SK-N-SH treated with all-trans-retinoic acid at 6 μM for 48 hours (cell line): ENCODE results near the gene CEMIP.

Source experiments
- ATAC-seq: fragments of 200-7000 bp; cut with Tn5 transposase; 3 replicates; pipeline ENCODE4 v1.9.1; 2020; ENCODE audit warnings: mild to moderate bottlenecking, moderate library complexity
- ARNTL ChIP-seq: fragments of 450-650 bp; formaldehyde crosslinking; IDR thresholded peaks from 2 replicates; pipeline ENCODE4 v1.5.0; 2020; ENCODE audit warnings: low read depth, mild to moderate bottlenecking, moderate library complexity, borderline replicate concordance
- BACH2 ChIP-seq: fragments of 250-450 bp; sonication (Bioruptor Pico); IDR thresholded peaks from 2 replicates; pipeline ENCODE4 v1.9.0; 2021; ENCODE audit warnings: mild to moderate bottlenecking, borderline replicate concordance
- CSDC2 ChIP-seq: fragments of 250-450 bp; sonication (Bioruptor Pico); IDR thresholded peaks from 2 replicates; pipeline ENCODE4 v1.5.0; 2020; ENCODE audit warnings: mild to moderate bottlenecking, moderate library complexity
- ESRRG ChIP-seq: fragments of 250-450 bp; sonication (Bioruptor Pico); IDR thresholded peaks from 2 replicates; pipeline ENCODE4 v1.6.1; 2021; ENCODE audit warnings: mild to moderate bottlenecking
- GLIS3 ChIP-seq: fragments of 250-450 bp; sonication (Bioruptor Pico); IDR thresholded peaks from 2 replicates; pipeline ENCODE4 v1.5.0; 2020; ENCODE audit warnings: mild to moderate bottlenecking, moderate library complexity
- ISL1 ChIP-seq: fragments of 250-450 bp; sonication (Bioruptor Pico); IDR thresholded peaks from 2 replicates; pipeline ENCODE4 v2.1.2; 2022; ENCODE audit warnings: mild to moderate bottlenecking, moderate library complexity
- OSR1 ChIP-seq: fragments of 250-450 bp; sonication (Bioruptor Pico); IDR thresholded peaks from 2 replicates; pipeline ENCODE4 v1.8.0; 2022; ENCODE audit warnings: moderate library complexity, mild to moderate bottlenecking, inconsistent platforms
- PPARA ChIP-seq: fragments of 250-450 bp; sonication (Bioruptor Pico); IDR thresholded peaks from 2 replicates; pipeline ENCODE4 v1.5.0; 2020; ENCODE audit warnings: mild to moderate bottlenecking, borderline replicate concordance
- RARB ChIP-seq: fragments of 250-450 bp; sonication (Bioruptor Pico); IDR thresholded peaks from 2 replicates; pipeline ENCODE4 v1.8.0; 2021; ENCODE audit warnings: mild to moderate bottlenecking, moderate library complexity
- SNAI2 ChIP-seq: fragments of 250-450 bp; sonication (Bioruptor Pico); IDR thresholded peaks from 2 replicates; pipeline ENCODE4 v1.5.0; 2020; ENCODE audit warnings: mild to moderate bottlenecking, moderate library complexity
- TOX ChIP-seq: fragments of 250-450 bp; sonication (Bioruptor Pico); IDR thresholded peaks from 2 replicates; pipeline ENCODE4 v1.8.0; 2021; ENCODE audit warnings: mild to moderate bottlenecking, moderate library complexity, borderline replicate concordance
- ZFP3 ChIP-seq: fragments of 250-450 bp; sonication (Bioruptor Pico); IDR thresholded peaks from 2 replicates; pipeline ENCODE4 v1.5.0; 2020; ENCODE audit warnings: mild to moderate bottlenecking, moderate library complexity
- ZFP30 ChIP-seq: fragments of 450-650 bp; formaldehyde crosslinking; IDR thresholded peaks from 2 replicates; pipeline ENCODE4 v1.5.0; 2022; ENCODE audit warnings: mild to moderate bottlenecking, moderate library complexity
- ZNF565 ChIP-seq: fragments of 450-650 bp; formaldehyde crosslinking; conservative IDR thresholded peaks from 2 replicates; pipeline ENCODE4 v1.5.0; 2020; ENCODE audit warnings: low read depth, mild to moderate bottlenecking, moderate library complexity
- ZNF70 ChIP-seq: fragments of 450-650 bp; formaldehyde crosslinking; IDR thresholded peaks from 2 replicates; pipeline ENCODE4 v1.5.0; 2020; ENCODE audit warnings: mild to moderate bottlenecking, moderate library complexity
- ZNF8 ChIP-seq: fragments of 450-650 bp; formaldehyde crosslinking; IDR thresholded peaks from 2 replicates; pipeline ENCODE4 v1.5.0; 2020; ENCODE audit warnings: mild to moderate bottlenecking, moderate library complexity
- TF ChIP-seq, protein P1 (sequence below): fragments of 250-450 bp; sonication (Bioruptor Pico); IDR thresholded peaks from 2 replicates; pipeline ENCODE4 v1.5.1; 2020; ENCODE audit warnings: low read depth, mild to moderate bottlenecking, moderate library complexity
- TF ChIP-seq, protein P2 (sequence below): fragments of 250-450 bp; sonication (Bioruptor Pico); IDR thresholded peaks from 2 replicates; pipeline ENCODE4 v1.5.0; 2020; ENCODE audit warnings: mild to moderate bottlenecking, moderate library complexity
- TF ChIP-seq, protein P3 (sequence below): fragments of 250-450 bp; sonication (Bioruptor Pico); IDR thresholded peaks from 2 replicates; pipeline ENCODE4 v1.8.0; 2020; ENCODE audit warnings: mild to moderate bottlenecking, moderate library complexity, borderline replicate concordance
- TF ChIP-seq, protein P4 (sequence below): fragments of 250-450 bp; sonication (Bioruptor Pico); IDR thresholded peaks from 2 replicates; pipeline ENCODE4 v1.5.1; 2021; ENCODE audit warnings: mild to moderate bottlenecking, moderate library complexity
- TF ChIP-seq, protein P5 (sequence below): fragments of 250-450 bp; sonication (Bioruptor Pico); IDR thresholded peaks from 2 replicates; pipeline ENCODE4 v1.8.0; 2021; ENCODE audit warnings: low read depth, mild to moderate bottlenecking, moderate library complexity, borderline replicate concordance

Gene CEMIP

DNA sequence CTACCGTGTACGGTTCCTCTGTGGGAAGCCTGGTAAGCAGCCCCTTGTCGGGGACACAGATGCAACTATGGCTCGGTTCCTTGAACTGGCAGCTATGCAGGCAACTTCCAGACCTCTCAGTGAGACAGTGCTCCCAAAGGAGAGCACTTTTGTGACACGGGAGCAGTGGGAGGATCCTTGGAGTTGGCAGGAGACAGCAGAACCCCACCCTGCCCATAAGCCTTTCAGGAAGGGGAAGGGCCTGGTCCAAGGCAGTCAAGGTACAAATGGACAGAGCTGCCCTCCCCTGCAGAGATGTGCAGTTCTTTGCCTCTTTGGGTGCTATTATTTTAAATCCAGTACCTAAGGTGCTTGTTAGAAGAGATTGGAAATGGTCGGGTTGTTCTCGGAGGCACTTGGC, 115.9 kb downstream of the CEMIP start:
- ATAC-seq = no peak
- no peak for TF ChIP-seq ARNTL (CRISPR knock-in tag)
- TF ChIP-seq, protein P1, sequence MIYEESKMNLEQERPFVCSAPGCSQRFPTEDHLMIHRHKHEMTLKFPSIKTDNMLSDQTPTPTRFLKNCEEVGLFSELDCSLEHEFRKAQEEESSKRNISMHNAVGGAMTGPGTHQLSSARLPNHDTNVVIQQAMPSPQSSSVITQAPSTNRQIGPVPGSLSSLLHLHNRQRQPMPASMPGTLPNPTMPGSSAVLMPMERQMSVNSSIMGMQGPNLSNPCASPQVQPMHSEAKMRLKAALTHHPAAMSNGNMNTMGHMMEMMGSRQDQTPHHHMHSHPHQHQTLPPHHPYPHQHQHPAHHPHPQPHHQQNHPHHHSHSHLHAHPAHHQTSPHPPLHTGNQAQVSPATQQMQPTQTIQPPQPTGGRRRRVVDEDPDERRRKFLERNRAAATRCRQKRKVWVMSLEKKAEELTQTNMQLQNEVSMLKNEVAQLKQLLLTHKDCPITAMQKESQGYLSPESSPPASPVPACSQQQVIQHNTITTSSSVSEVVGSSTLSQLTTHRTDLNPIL (CRISPR knock-in tag) = no peak
- TF ChIP-seq PPARA = no peak
- no peak for TF ChIP-seq ZNF565
- TF ChIP-seq TOX (CRISPR knock-in tag) = no peak
- no peak for TF ChIP-seq ISL1 (CRISPR knock-in tag)
- no peak for TF ChIP-seq SNAI2 (CRISPR knock-in tag)
- no peak for TF ChIP-seq RARB (CRISPR knock-in tag)
- TF ChIP-seq, protein P2, sequence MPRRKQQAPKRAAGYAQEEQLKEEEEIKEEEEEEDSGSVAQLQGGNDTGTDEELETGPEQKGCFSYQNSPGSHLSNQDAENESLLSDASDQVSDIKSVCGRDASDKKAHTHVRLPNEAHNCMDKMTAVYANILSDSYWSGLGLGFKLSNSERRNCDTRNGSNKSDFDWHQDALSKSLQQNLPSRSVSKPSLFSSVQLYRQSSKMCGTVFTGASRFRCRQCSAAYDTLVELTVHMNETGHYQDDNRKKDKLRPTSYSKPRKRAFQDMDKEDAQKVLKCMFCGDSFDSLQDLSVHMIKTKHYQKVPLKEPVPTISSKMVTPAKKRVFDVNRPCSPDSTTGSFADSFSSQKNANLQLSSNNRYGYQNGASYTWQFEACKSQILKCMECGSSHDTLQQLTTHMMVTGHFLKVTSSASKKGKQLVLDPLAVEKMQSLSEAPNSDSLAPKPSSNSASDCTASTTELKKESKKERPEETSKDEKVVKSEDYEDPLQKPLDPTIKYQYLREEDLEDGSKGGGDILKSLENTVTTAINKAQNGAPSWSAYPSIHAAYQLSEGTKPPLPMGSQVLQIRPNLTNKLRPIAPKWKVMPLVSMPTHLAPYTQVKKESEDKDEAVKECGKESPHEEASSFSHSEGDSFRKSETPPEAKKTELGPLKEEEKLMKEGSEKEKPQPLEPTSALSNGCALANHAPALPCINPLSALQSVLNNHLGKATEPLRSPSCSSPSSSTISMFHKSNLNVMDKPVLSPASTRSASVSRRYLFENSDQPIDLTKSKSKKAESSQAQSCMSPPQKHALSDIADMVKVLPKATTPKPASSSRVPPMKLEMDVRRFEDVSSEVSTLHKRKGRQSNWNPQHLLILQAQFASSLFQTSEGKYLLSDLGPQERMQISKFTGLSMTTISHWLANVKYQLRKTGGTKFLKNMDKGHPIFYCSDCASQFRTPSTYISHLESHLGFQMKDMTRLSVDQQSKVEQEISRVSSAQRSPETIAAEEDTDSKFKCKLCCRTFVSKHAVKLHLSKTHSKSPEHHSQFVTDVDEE (CRISPR knock-in tag) = no peak
- TF ChIP-seq GLIS3 (CRISPR knock-in tag) = no peak
- TF ChIP-seq, protein P3, sequence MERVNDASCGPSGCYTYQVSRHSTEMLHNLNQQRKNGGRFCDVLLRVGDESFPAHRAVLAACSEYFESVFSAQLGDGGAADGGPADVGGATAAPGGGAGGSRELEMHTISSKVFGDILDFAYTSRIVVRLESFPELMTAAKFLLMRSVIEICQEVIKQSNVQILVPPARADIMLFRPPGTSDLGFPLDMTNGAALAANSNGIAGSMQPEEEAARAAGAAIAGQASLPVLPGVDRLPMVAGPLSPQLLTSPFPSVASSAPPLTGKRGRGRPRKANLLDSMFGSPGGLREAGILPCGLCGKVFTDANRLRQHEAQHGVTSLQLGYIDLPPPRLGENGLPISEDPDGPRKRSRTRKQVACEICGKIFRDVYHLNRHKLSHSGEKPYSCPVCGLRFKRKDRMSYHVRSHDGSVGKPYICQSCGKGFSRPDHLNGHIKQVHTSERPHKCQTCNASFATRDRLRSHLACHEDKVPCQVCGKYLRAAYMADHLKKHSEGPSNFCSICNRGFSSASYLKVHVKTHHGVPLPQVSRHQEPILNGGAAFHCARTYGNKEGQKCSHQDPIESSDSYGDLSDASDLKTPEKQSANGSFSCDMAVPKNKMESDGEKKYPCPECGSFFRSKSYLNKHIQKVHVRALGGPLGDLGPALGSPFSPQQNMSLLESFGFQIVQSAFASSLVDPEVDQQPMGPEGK (CRISPR knock-in tag) = no peak
- TF ChIP-seq ZNF70 (CRISPR knock-in tag) = no peak
- no peak for TF ChIP-seq BACH2 (CRISPR knock-in tag)
- TF ChIP-seq ESRRG (CRISPR knock-in tag) = no peak
- TF ChIP-seq ZFP3 (CRISPR knock-in tag) = no peak
- no peak for TF ChIP-seq ZNF8 (CRISPR knock-in tag)
- no peak for TF ChIP-seq ZFP30 (CRISPR knock-in tag)
- TF ChIP-seq, all 23 proteins: peak for 0

DNA sequence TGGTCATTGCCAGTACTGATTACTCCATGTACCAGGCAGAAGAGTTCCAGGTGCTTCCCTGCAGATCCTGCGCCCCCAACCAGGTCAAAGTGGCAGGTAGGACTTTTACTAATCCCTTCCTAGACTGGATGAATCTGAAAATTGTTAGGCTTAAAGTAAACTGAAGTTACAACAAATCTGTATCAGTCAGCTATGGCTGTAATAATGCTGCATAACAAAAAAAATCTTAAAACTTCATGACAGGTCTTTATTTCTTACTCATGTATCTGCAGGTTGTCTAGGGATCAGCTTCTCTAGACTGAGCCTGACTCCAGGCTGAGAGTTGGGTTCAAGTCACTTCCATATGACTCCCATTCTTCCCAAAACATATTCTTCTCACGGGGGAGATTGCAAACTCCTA, 116.8 kb downstream of the CEMIP start:
- ATAC-seq = no peak
- TF ChIP-seq CSDC2 (CRISPR knock-in tag) (no peak), ISL1 (CRISPR knock-in tag) (no peak), RARB (CRISPR knock-in tag) (no peak), ZNF8 (CRISPR knock-in tag) (no peak)
- TF ChIP-seq, protein P4, sequence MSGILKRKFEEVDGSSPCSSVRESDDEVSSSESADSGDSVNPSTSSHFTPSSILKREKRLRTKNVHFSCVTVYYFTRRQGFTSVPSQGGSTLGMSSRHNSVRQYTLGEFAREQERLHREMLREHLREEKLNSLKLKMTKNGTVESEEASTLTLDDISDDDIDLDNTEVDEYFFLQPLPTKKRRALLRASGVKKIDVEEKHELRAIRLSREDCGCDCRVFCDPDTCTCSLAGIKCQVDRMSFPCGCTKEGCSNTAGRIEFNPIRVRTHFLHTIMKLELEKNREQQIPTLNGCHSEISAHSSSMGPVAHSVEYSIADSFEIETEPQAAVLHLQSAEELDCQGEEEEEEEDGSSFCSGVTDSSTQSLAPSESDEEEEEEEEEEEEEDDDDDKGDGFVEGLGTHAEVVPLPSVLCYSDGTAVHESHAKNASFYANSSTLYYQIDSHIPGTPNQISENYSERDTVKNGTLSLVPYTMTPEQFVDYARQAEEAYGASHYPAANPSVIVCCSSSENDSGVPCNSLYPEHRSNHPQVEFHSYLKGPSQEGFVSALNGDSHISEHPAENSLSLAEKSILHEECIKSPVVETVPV (CRISPR knock-in tag) = no peak
- TF ChIP-seq, protein P1 (CRISPR knock-in tag) = no peak
- TF ChIP-seq, protein P5, sequence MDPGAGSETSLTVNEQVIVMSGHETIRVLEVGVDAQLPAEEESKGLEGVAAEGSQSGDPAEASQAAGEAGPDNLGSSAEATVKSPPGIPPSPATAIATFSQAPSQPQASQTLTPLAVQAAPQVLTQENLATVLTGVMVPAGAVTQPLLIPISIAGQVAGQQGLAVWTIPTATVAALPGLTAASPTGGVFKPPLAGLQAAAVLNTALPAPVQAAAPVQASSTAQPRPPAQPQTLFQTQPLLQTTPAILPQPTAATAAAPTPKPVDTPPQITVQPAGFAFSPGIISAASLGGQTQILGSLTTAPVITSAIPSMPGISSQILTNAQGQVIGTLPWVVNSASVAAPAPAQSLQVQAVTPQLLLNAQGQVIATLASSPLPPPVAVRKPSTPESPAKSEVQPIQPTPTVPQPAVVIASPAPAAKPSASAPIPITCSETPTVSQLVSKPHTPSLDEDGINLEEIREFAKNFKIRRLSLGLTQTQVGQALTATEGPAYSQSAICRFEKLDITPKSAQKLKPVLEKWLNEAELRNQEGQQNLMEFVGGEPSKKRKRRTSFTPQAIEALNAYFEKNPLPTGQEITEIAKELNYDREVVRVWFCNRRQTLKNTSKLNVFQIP (CRISPR knock-in tag) = no peak

DNA sequence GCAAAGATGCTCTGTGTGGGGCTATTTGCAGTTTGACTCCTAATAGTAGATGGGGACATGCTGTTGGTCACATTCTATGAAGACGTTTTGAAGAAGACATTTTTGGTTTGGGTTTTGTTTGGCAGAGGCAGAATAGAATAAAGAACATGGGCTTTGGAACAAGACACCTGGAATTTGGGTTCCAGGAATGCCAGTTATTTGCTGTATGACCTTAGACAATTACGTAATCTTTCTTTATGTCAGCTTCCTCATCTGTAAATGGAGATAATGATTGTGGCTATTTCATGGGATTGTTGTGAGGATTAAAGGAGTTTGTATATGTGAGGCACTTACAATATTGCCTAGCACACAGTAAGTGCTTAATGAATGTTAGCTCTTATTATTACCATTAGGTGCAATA, 118.9 kb downstream of the CEMIP start:
- no peak for ATAC-seq
- TF ChIP-seq OSR1 = no peak
- TF ChIP-seq, protein P4 (CRISPR knock-in tag) = no peak
- TF ChIP-seq CSDC2 (CRISPR knock-in tag) = no peak
- no peak for TF ChIP-seq ISL1 (CRISPR knock-in tag)
- TF ChIP-seq, protein P1 (CRISPR knock-in tag) = no peak
- TF ChIP-seq RARB (CRISPR knock-in tag) = no peak
- TF ChIP-seq ZNF70 (CRISPR knock-in tag) = no peak
- TF ChIP-seq, protein P5 (CRISPR knock-in tag) = no peak
